ENCODE measurements around the gene MEIS2.

The MEIS2 gene

GRCh38 chr15:37100109-37100965 is at the start of gene MEIS2:
Gene MEIS2, minus strand, starts transcription at chr15:37100549. Its CDS starts 1,083 bp downstream, at chr15:37099466.
- peak; percentile 23 for DNase-seq

DNA sequence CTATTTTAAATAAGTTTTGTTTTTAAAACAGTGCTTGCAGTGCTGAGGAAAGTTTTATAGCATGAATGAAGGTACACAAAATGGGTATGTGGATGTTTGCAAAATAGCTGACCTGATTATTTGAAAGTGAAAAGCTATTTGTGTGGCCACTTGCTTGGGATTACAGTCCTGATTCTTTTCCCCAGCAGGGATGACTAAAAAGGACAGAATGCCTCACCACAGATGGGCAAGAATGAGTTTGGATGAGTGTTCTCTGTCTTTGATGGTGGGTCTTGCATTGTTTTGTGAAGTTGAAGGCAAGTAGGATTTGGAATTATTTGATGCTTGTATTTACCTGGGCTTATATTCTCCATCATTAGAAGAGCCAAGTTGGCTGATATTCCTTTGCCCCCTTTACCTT is 48.8 kb upstream of the MEIS2 start:
- DNase-seq = no peak

DNA sequence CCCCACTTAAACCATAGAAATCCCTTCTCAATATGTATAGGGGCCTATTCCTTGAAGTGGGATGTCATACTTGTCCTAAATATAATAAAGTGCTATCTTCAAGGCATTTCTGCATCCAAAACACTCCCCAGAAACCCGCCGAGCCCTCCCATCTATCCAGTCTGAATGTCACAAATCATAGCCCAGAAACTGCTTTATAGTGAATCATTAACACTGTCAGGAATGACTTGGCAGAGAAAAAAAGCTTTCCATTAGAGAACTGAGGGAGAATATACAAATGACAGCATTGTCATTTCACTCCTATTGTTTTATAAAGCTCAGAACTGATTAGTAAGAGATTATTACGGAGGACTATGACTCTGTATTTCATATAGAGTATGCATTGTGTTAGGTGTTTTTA is 48.4 kb upstream of the MEIS2 start:
- no peak for DNase-seq

DNA sequence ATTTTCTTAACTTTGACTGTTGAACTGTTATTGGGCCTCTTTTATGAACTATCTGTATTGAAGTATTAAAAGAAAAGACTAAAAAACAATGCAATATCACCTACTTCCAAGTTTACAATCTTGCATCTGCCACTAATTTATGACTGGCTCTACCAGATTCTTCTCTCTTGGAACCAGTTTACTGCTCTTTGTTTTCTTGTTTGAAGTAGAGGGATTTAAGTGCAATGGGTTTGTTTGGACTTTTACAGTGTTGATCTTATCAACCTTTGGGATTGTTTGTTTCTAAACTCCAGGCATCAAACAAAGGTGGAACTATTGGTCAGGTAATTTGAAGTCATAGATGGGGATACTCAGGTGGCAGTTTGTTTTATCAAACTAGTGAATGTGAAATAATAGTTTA is 43.0 kb upstream of the MEIS2 start:
- no peak for DNase-seq

- DNase-seq = no peak
Observed at GRCh38 chr15:37142371-37142770, 42.0 kb upstream of the MEIS2 start.

- no peak for DNase-seq
Observed at GRCh38 chr15:37140531-37141058, 40.2 kb upstream of the MEIS2 start.

DNA sequence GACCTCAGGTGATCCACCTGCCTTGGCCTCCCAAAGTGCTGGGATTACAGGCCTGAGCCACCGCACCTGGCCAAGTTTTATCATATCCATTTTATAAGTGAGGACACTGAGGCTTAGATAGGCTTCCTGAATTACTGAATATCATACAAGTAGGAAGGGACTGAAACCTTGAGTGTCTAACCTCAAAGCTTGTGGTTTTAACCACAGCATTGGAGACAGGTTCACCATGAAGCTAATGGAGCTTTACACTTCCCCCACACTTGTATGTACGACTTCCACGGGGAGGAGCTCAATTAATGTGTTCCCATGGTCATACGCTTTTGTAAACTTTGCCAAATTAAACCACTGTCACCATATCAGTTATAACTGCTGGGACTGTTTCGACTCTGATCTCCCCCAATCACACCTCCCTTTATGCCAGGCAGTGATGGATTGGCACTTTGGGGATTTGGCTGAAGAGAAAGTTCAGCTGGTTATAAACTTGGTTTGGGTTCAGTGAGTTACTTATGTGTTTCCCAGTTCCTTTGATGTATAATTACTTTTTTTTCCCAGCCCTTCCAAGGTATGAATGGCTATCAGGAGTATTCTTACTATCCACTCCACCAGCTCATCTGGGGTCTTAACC is 38.4 kb upstream of the MEIS2 start:
- no peak for DNase-seq

DNA sequence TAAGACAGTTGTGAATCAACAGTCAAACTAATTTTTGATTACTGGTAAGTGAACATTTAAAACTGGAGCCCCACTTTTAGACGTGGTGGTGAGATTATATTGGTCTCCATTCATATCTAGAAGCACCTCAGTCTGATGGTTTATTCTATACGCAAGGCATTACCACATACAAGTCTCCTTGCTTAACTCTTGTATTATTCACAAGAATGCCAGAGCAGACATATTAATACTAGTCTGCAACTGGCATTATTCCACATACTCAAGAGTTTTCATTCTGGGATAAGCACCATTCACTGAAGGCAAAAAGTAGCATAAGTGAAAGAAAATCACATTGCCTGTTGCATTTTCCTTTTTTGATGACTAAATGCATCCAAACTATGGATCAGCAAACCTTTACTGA is 36.9 kb upstream of the MEIS2 start:
- DNase-seq = no peak

GRCh38 chr15:37136666-37137065 is 36.3 kb upstream of the MEIS2 start:
- no peak for DNase-seq

DNA sequence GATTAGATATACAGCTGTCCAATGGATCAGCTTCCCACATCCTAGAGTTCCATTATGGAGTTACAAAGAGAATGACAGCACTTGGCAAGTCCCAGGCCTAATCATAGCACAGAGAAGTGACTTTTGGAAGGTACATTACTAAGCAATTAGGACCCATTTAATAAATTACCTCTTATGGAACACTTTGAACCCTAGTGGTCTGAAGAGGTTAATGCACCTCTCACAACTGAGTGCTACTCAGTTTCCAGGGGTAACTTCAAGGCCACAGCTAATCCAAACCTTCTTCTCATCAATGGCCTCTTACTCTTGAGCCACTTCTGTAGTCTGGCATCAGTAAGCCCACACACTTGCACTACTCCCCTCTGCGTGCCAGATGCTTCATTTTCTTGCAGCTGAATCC is 34.9 kb upstream of the MEIS2 start:
- DNase-seq = no peak

- DNase-seq = peak; percentile 2
Observed at GRCh38 chr15:37134699-37135131, 34.4 kb upstream of the MEIS2 start.

DNA sequence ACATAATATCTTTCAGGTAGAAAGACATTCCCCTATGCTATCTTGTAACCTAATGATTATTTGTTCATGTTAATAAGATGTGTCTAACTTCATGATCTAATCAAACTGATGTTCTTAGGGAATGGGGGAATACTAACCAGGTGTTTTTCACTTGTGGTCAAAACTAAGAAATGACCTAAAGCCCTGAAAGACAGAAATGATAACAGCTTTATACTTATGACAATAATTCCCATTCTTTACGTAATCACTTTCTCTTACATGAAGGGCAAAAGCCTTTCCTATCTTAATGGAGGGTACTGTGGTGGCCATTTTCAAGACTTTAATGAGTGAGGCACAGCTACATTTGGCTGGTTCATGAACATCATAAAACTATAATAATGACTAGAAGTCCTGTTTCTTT is 33.9 kb upstream of the MEIS2 start:
- no peak for DNase-seq

DNA sequence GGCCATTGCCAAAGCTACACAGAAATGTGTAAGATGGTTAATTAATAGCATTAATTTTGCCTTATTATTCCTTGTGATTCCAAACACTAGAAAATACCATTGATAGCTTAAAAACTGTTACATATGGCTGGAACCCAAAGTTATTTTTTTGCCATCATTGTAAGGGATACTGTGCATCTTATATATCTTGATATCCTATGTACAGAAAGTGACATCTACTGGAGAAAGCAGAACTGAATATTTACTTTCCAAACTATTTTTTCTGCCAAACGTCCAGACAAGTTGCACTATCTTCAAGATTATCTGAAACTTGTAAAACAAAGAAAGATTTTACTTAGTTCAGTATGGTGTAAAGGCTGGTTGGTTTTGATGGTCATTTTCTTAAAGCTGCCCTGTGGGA is 33.3 kb upstream of the MEIS2 start:
- no peak for DNase-seq

DNA sequence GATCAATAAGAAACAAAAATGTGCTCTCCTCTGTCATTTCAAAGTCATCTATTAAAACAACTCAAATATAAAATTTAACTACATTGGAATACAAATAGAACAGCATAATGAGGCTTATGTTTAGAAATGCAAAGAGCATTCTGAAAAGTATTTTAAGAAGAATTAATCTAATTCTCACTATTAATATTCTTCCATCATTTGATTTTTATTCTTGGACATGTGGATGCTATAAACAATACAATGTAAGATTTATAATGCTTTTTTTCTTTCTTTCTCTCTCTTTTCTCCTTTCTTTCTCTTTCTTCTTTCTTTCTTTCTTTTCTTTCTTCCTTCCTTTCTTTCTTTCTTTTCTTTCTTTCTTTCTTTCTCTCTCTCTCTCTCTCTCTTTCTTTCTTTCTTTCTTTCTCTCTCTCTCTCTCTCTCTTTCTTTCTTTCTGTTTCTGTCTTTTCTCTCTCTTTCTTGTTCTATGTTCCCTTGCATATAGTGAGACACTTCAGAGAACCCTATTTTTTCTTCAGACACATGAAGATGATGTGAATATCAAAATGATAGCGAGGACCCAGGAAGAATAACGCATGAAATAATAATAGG is 32.6 kb upstream of the MEIS2 start:
- no peak for DNase-seq

- no peak for DNase-seq
Observed at GRCh38 chr15:37131621-37132020, 31.3 kb upstream of the MEIS2 start.

- DNase-seq = no peak
Observed at GRCh38 chr15:37130356-37130755, 30.0 kb upstream of the MEIS2 start.

- no peak for DNase-seq
Observed at GRCh38 chr15:37125143-37125542, 24.8 kb upstream of the MEIS2 start.

DNA sequence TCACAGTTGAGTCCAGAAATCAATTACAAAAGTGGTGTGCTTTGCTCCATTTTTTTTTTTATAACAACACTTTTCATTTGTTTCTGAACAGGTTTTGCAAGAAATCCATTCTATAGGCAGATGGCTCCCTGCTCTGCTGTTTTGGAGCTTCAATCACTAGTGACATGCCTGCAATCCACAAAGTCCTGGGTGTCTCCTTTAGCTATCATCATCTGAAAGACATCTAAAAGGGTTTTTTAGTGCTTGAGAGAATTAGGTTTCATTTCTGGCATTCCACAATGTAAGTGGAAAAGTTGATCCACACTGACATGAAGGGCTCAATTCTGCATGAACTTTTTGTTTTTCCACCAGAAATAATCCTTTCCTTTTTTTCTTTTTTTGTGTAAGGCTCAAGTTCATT is 24.0 kb upstream of the MEIS2 start:
- no peak for DNase-seq

- DNase-seq = no peak
Observed at GRCh38 chr15:37122703-37123102, 22.4 kb upstream of the MEIS2 start.

DNA sequence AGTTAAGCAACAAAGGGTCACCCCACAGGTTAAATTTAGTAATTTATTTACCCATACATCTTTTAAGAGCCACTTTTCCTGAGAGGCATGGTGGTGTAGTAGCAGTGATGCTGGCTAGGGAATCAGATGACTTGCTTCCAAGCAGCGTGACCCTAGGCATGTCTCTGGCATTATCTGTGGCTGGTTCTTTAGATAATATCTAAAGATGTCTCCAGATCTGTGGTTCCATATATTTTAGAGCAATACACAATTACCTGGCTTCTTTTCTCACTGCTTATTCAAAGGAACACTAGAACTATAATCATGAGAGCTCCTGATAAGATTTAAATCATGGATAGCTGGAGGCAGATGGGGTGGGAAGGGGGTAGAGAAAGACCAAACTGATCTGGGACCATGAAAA is 21.1 kb upstream of the MEIS2 start:
- DNase-seq = no peak

- DNase-seq = no peak
Observed at GRCh38 chr15:37117030-37117429, 16.7 kb upstream of the MEIS2 start.

DNA sequence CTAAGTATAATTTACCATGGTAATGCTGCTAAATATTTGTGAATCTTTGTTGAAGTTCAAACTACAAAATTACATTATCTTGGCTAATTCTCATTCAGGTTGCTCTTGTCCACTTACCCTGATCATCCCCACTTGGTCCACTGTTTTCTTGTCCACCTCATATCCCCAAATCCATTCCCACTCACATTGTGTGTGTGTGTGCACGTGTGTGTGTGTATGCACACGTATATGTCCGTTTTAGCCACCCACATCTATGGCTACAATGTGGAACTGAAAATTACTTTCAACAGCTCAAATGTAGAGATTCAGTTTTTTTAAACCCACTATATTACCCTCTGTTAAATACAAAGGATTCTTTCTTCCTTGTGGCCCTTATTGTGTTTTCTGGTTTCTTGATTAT is 15.2 kb upstream of the MEIS2 start:
- DNase-seq = no peak

DNA sequence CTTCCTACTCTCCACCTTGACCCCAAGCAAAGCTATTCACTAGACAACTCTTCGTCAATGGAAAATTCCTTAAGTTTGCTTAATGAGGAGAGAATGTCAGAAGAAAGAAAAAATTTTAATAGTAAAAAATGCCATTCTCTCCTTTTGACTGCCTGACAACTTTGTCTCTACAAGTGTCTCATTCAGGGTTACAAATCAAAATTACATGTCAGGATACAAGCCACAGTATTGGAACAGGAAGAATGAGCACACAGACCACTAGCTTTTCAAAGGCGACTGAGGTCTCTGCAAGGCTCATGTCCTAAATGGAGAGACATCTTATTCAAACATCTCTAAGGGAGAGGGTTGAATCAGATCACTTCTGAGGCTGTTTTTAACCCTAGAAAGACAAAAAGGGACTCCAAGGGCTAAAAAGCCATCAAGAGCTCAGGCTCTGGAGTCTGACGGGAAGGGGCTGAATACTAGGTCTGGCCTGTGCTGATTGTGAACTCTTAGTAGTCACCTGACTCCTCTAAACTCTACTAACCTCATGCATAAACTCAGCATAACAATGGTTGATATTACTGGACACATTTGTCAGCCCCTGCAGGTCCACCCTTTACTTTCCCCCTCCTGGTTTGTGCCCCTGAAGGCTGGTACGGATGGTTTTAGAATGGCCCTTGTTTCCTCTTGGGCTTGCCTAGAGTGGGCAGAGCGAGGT is 12.8 kb upstream of the MEIS2 start:
- DNase-seq = no peak
